Liver (tissue), 3 donors: Measurements from ENCODE around the gene CMTM6.

Source experiments
- CTCF ChIP-seq: fragments of 150-350 bp; IDR thresholded peaks from 2 replicates; pipeline ENCODE4 v1.5.1; 2017; ENCODE audit warnings: improper control_type of control experiment, low read depth, low read length; ENCODE audit not compliant: missing input control
- EGR1 ChIP-seq, 2 donors: IDR thresholded peaks; 2 replicates each; pipeline ENCODE4 v1.6.1; 2016 to 2018; ENCODE audit warnings: antibody characterized with exemption in 2 of 2, low read depth in 2 of 2
- FOXA1 ChIP-seq: IDR thresholded peaks from 2 replicates; pipeline ENCODE4 v1.6.1; 2016; ENCODE audit warnings: antibody characterized with exemption
- JUND ChIP-seq, 2 donors: IDR thresholded peaks; 2 replicates each; pipeline ENCODE4 v1.6.1; 2016; ENCODE audit warnings: antibody characterized with exemption in 2 of 2
- REST ChIP-seq: IDR thresholded peaks from 2 replicates; pipeline ENCODE4 v1.6.1; 2016; ENCODE audit warnings: antibody characterized with exemption, mild to moderate bottlenecking
- SP1 ChIP-seq: IDR thresholded peaks from 2 replicates; pipeline ENCODE4 v1.6.1; 2018; ENCODE audit warnings: antibody characterized with exemption, mild to moderate bottlenecking
- donor health status: healthy.
- donor health status: healthy.

- TF ChIP-seq CTCF (no peak), JUND (IDR thresholded peaks at IDR 0.05) (no peak), SP1 (no peak), FOXA1 (no peak), EGR1 (IDR thresholded peaks at IDR 0.05; ENCODE audit: low read depth in 2 of 2) (no peak), REST (no peak)
These were observed 59.9 kb downstream of the CMTM6 start for GRCh38 chr3:32442766-32443165.
